ENCODE measurements around the gene TXN2. TPM values are rescaled to one million over a fixed set of nuclear protein-coding genes. Genes with fewer than 3 reads are reported as not detected.
"Not testable (repeated sequence)": the region's sequence is repeated elsewhere in the genome, so short reads cannot be mapped to it uniquely, and the experiment has no call there.

Gene TXN2
- total RNA-seq, 1 experiment from 2014 or later: 99.4 TPM

GRCh38 chr22:36440429-36441002, 40.9 kb downstream of the TXN2 start:
- in situ Hi-C loops (cut with HindIII; ENCODE audit: low sequenced_read_pairs): no loop called here
- DNase-seq (ENCODE audit: low spot score): no peak

- in situ Hi-C loops (cut with HindIII; ENCODE audit: low sequenced_read_pairs): no loop called here
- no peak for DNase-seq (ENCODE audit: low spot score)
Measured at GRCh38 chr22:36439481-36440271, 41.8 kb downstream of the TXN2 start.

GRCh38 chr22:36435516-36436415, 45.7 kb downstream of the TXN2 start:
- no peak for DNase-seq (ENCODE audit: low spot score)
- in situ Hi-C loops (cut with HindIII; ENCODE audit: low sequenced_read_pairs): no loop called here

- in situ Hi-C loops (cut with HindIII; ENCODE audit: low sequenced_read_pairs): loop anchor here (5.0 kb wide), 1 partner anchor 91 kb away; no protein-coding TSS in a partner anchor
- peak; percentile 78 for DNase-seq (ENCODE audit: low spot score)
Measured at GRCh38 chr22:36433318-36434231, 47.9 kb downstream of the TXN2 start.

GRCh38 chr22:36432592-36433317, 48.7 kb downstream of the TXN2 start:
- in situ Hi-C loops (cut with HindIII; ENCODE audit: low sequenced_read_pairs): loop anchor here (5.0 kb wide), 1 partner anchor 90 kb away; no protein-coding TSS in a partner anchor
- peak; percentile 54 for DNase-seq (ENCODE audit: low spot score)

GRCh38 chr22:36431977-36432376, 49.5 kb downstream of the TXN2 start:
- in situ Hi-C loops (cut with HindIII; ENCODE audit: low sequenced_read_pairs): loop anchor here (5.0 kb wide), 1 partner anchor 90 kb away; no protein-coding TSS in a partner anchor
- DNase-seq (ENCODE audit: low spot score): no peak

- in situ Hi-C loops (cut with HindIII; ENCODE audit: low sequenced_read_pairs): loop anchor here (5.0 kb wide), 1 partner anchor 89 kb away; no protein-coding TSS in a partner anchor
- no peak for DNase-seq (ENCODE audit: low spot score)
Measured at GRCh38 chr22:36430863-36431262, 50.6 kb downstream of the TXN2 start.

GRCh38 chr22:36427952-36428351, 53.5 kb downstream of the TXN2 start:
- DNase-seq (ENCODE audit: low spot score); in situ Hi-C loops (cut with HindIII; ENCODE audit: low sequenced_read_pairs): not testable (repeated sequence)

GRCh38 chr22:36425977-36426523, 55.4 kb downstream of the TXN2 start:
- no peak for DNase-seq (ENCODE audit: low spot score)
- in situ Hi-C loops (cut with HindIII; ENCODE audit: low sequenced_read_pairs): no loop called here

GRCh38 chr22:36424901-36425579, 56.4 kb downstream of the TXN2 start:
- no peak for DNase-seq (ENCODE audit: low spot score)
- in situ Hi-C loops (cut with HindIII; ENCODE audit: low sequenced_read_pairs): no loop called here

GRCh38 chr22:36424466-36424865, 57.0 kb downstream of the TXN2 start:
- not testable (repeated sequence) for DNase-seq (ENCODE audit: low spot score)

GRCh38 chr22:36423461-36424404, 57.7 kb downstream of the TXN2 start:
- no peak for DNase-seq (ENCODE audit: low spot score)
- in situ Hi-C loops (cut with HindIII; ENCODE audit: low sequenced_read_pairs): no loop called here

More at GRCh38 chr22:36424466-36424865, 57.0 kb downstream of the TXN2 start:
- in situ Hi-C loops (cut with HindIII; ENCODE audit: low sequenced_read_pairs): not testable (repeated sequence)

GRCh38 chr22:36422287-36423014, 59.0 kb downstream of the TXN2 start:
- no peak for DNase-seq (ENCODE audit: low spot score)
- in situ Hi-C loops (cut with HindIII; ENCODE audit: low sequenced_read_pairs): no loop called here

- in situ Hi-C loops (cut with HindIII; ENCODE audit: low sequenced_read_pairs): no loop called here
- no peak for DNase-seq (ENCODE audit: low spot score)
Measured at GRCh38 chr22:36419912-36420882, 61.2 kb downstream of the TXN2 start.
